Endothelial cell of umbilical vein (primary cell): Measurements from ENCODE around the gene DACH2. TPM values are rescaled to one million over a fixed set of nuclear protein-coding genes. Genes with fewer than 3 reads are reported as not detected.

Experiments
- BruUV-seq: library from RNA; stranded (reverse); fragments of 400-500 nt; replicated peaks from 2 replicates; lab custom pipeline; 2021; lab: Mats Ljungman, UMichigan
- CTCF ChIA-PET: fragments of 300-600, 350-600 bp; sonication (Branson Sonifier 250); formaldehyde crosslinking; loops from one replicate; lab custom pipeline; 2021; ENCODE audit warnings: antibody characterized with exemption, inconsistent platforms; lab: Charles Lee
- POLR2A ChIA-PET: fragments of 300-600, 350-600 bp; sonication (Branson Sonifier 250); formaldehyde crosslinking; loops from one replicate; lab custom pipeline; 2021; ENCODE audit warnings: antibody characterized with exemption, inconsistent platforms; lab: Charles Lee
- DNase-seq: peaks from one replicate; pipeline ENCODE4 v3.0.0-alpha.2; 2011; ENCODE audit warnings: low read depth, low spot score
- FAIRE-seq: peaks from 2 replicates; lab custom pipeline; 2011; peaks lifted over from hg19 to GRCh38; lab: Jason Lieb, UNC
- H2AFZ ChIP-seq: 2 replicates; pipeline ENCODE4 v1.6.0; 2012; ENCODE audit warnings: low read depth, low read length, control low read depth, inconsistent platforms
- H3K27ac ChIP-seq: 2 replicates; pipeline ENCODE4 v1.5.1; 2011; ENCODE audit warnings: low read depth, mild to moderate bottlenecking, control low read depth, low read length, moderate library complexity; ENCODE audit not compliant: insufficient read depth
- H3K27me3 ChIP-seq, 2 experiments: 2 replicates each; pipeline versions ENCODE4 v1.6.0 to v1.6.1; 2011; ENCODE audit warnings: low read length in 2 of 2, mixed read lengths in 1 of 2; ENCODE audit not compliant: control insufficient read depth in 2 of 2, insufficient read depth in 2 of 2
- H3K36me3 ChIP-seq, 2 experiments: 2 replicates in 1 of 2; 3 replicates in 1 of 2; pipeline ENCODE4 v1.5.1; 2011; ENCODE audit warnings: low read length in 2 of 2, mild to moderate bottlenecking in 1 of 2, moderate library complexity in 1 of 2; ENCODE audit not compliant: control insufficient read depth in 2 of 2, insufficient read depth in 2 of 2; ENCODE audit errors: extremely low read depth in 1 of 2
- H3K4me1 ChIP-seq: 3 replicates; pipeline ENCODE4 v1.5.1; 2011; ENCODE audit warnings: mild to moderate bottlenecking, low read length; ENCODE audit not compliant: control insufficient read depth, insufficient read depth; ENCODE audit errors: extremely low read depth
- H3K4me2 ChIP-seq: 2 replicates; pipeline ENCODE4 v1.6.1; 2011; ENCODE audit warnings: low read length, control low read depth, mixed read lengths; ENCODE audit not compliant: insufficient read depth
- H3K4me3 ChIP-seq, 3 experiments: fragments of 200-600 bp in 1 of 3; sonication (generic), shearing (Covaris generic) in 1 of 3; replicated peaks in 1 of 3; 2 replicates each; pipeline ENCODE4 v1.5.1; 2011 to 2016; ENCODE audit warnings: control low read depth in 3 of 3, low read length in 3 of 3, mild to moderate bottlenecking in 2 of 3, inconsistent platforms in 1 of 3, low read depth in 1 of 3, moderate library complexity in 1 of 3; ENCODE audit not compliant: insufficient read depth in 1 of 3
- H3K79me2 ChIP-seq: 2 replicates; pipeline ENCODE4 v1.6.0; 2012; ENCODE audit warnings: low read length, inconsistent platforms; ENCODE audit not compliant: control insufficient read depth, insufficient read depth
- H3K9ac ChIP-seq: replicated peaks from 2 replicates; pipeline ENCODE3; 2011; ENCODE audit warnings: low read length, control low read depth; ENCODE audit not compliant: insufficient read depth; ENCODE audit errors: extremely low read depth
- H3K9me1 ChIP-seq: replicated peaks from 3 replicates; pipeline ENCODE4 v1.6.0; 2011; ENCODE audit warnings: mild to moderate bottlenecking, low read length; ENCODE audit not compliant: control insufficient read depth, insufficient read depth; ENCODE audit errors: extremely low read depth
- H3K9me3 ChIP-seq: replicated peaks from 2 replicates; pipeline ENCODE4 v1.5.1; 2012; ENCODE audit warnings: low read length, inconsistent platforms; ENCODE audit not compliant: control insufficient read depth, insufficient read depth
- H4K20me1 ChIP-seq: replicated peaks from 2 replicates; pipeline ENCODE3; 2011; ENCODE audit warnings: mild to moderate bottlenecking, low read length; ENCODE audit not compliant: control insufficient read depth, insufficient read depth; ENCODE audit errors: extremely low read depth
- CTCF ChIP-seq, 2 donors: IDR thresholded peaks; 1 replicate in 1 of 2; 2 replicates in 1 of 2; pipeline ENCODE4 v1.5.1; 2011; ENCODE audit warnings: low read length in 2 of 2, mild to moderate bottlenecking in 2 of 2, moderate library complexity in 2 of 2, control low read depth in 1 of 2, inconsistent platforms in 1 of 2, low read depth in 1 of 2; ENCODE audit not compliant: insufficient read depth in 1 of 2; ENCODE audit errors: extremely low read depth in 1 of 2
- EZH2 ChIP-seq: IDR thresholded peaks from 2 replicates; pipeline ENCODE4 v1.6.1; 2012; ENCODE audit warnings: borderline replicate concordance, low read depth, mild to moderate bottlenecking, moderate library complexity, low read length, inconsistent platforms; ENCODE audit not compliant: severe bottlenecking
- FOS ChIP-seq: IDR thresholded peaks from 2 replicates; pipeline ENCODE4 v1.6.1; 2011; ENCODE audit warnings: mild to moderate bottlenecking, low read length, moderate library complexity, borderline replicate concordance; ENCODE audit not compliant: insufficient read depth
- GATA2 ChIP-seq: IDR thresholded peaks from 2 replicates; pipeline ENCODE4 v1.7.0; 2011; ENCODE audit warnings: low read depth, mild to moderate bottlenecking, moderate library complexity, mixed read lengths, low read length; ENCODE audit not compliant: insufficient read length, insufficient read depth
- JUN ChIP-seq: IDR thresholded peaks from 2 replicates; pipeline ENCODE4 v1.6.1; 2011; ENCODE audit warnings: borderline replicate concordance, low read depth; ENCODE audit not compliant: insufficient read length, insufficient read depth
- MYC ChIP-seq: IDR thresholded peaks from one replicate; pipeline ENCODE4 v1.6.1; 2011; ENCODE audit warnings: mild to moderate bottlenecking, low read depth, low read length
- POLR2A ChIP-seq: IDR thresholded peaks from 2 replicates; pipeline ENCODE4 v1.6.1; 2012; ENCODE audit warnings: low read depth, mild to moderate bottlenecking, control low read depth, low read length
- POLR2AphosphoS5 ChIP-seq: IDR thresholded peaks from 2 replicates; pipeline ENCODE4 v1.6.1; 2012; ENCODE audit warnings: low read depth, mild to moderate bottlenecking, control low read depth, low read length, moderate library complexity; ENCODE audit not compliant: insufficient read depth
- dilution Hi-C: fragments of 300-500 bp; cut with MboI; formaldehyde crosslinking; loops from one replicate; pipeline ENCODE4 v1.15.0; 2019; ENCODE audit warnings: low sequenced_read_pairs; ENCODE audit not compliant: extremely low pct_ligation_motif_present
- intact Hi-C: fragments of 100-400 bp; cut with micrococcal nuclease; formaldehyde crosslinking; loops from one replicate; pipeline ENCODE4 v1.10.0; 2022
- polyA plus RNA-seq, 4 experiments: library from polyadenylated mRNA; depleted of rRNA in 3 of 4; stranded (reverse) in 3 of 4; unstranded in 1 of 4; fragments of >200 nt; gene quantifications; 2 replicates each; pipeline versions ENCODE4 v1.2.1 to v1.2.3, GENCODE V29; 2011 to 2012; ENCODE audit warnings: missing spikeins in 1 of 4
- total RNA-seq: library from RNA; stranded (reverse); gene quantifications from 2 replicates; pipeline ENCODE4 v1.2.3, GENCODE V29; 2021
- TF ChIP-seq, protein P1 (sequence below): IDR thresholded peaks from 2 replicates; pipeline ENCODE4 v1.6.1; 2011; ENCODE audit not compliant: insufficient read depth, insufficient read length

The DACH2 gene
- total and polyA plus RNA-seq, 2 donors (not counting 3 experiments of a cell fraction or from before 2014, with no cell fraction given): not detected

DNA sequence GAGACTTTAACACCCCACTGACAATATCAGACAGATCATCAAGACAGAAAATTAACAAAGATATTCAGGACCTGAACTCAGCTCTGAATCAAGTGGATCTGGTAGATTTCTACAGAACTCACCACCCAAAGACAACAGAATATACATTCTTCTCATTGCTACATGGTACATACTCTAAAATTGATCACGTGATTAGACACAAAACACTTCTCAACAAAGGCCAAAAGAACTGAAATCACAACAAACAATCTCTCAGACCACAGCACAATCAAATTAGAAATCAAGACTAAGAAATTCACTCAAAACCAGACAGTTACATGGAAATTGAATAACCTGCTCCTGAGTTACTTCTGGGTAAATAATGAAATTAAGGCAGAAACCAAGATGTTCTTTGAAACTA lies 49.6 kb downstream of the DACH2 start:
- Histone ChIP-seq H3K36me3 (no peaks in the 10 kb centered on the region), H3K27me3 (no peaks in the 10 kb centered on the region), H3K4me2 (no peak overlapping the region), H3K9me1 (no peaks in the 10 kb centered on the region), H3K4me3 (no peak overlapping the region), H3K9me3 (no peaks in the 10 kb centered on the region), H3K9ac (no peak overlapping the region), H3K27ac (no peak overlapping the region), H4K20me1 (no peaks in the 10 kb centered on the region), H2AFZ (no peak overlapping the region), H3K4me1 (no peaks in the 10 kb centered on the region), H3K79me2 (no peaks in the 10 kb centered on the region)
- dilution Hi-C loops: no loop called here
- CTCF ChIA-PET: no interaction called here
- no TSS peak for BruUV-seq
- intact Hi-C loops: no loop called here
- DNase-seq (no peak), FAIRE-seq (no peak)
- TF ChIP-seq POLR2AphosphoS5 (no peak), EZH2 (no peak), JUN (no peak), GATA2 (no peak), POLR2A (no peak), FOS (no peak), CTCF (IDR thresholded peaks at IDR 0.05; ENCODE audit: extremely low read depth in 1 of 2, insufficient read depth in 1 of 2, low read depth in 1 of 2, low read length in 2 of 2) (no peak), MYC (no peak)
- TF ChIP-seq, protein P1, sequence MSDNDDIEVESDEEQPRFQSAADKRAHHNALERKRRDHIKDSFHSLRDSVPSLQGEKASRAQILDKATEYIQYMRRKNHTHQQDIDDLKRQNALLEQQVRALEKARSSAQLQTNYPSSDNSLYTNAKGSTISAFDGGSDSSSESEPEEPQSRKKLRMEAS: no peak
- POLR2A ChIA-PET: no interaction called here
